Trophoblast cell (in vitro differentiated cells and primary cell): ENCODE results near the gene UHRF1.
"Not testable (repeated sequence)": the region's sequence is repeated elsewhere in the genome, so short reads cannot be mapped to it uniquely, and the experiment has no call there.

Source experiments
- DNase-seq, 2 donors: peaks; one replicate each; pipeline ENCODE4 v3.0.0-alpha.2; 2016
- H2AFZ ChIP-seq: 2 replicates; pipeline ENCODE4 v1.6.1; 2013; ENCODE audit warnings: low read length, moderate library complexity, mild to moderate bottlenecking; ENCODE audit not compliant: insufficient read depth, poor library complexity
- H2AK5ac ChIP-seq: 2 replicates; pipeline ENCODE4 v1.6.1; 2013; ENCODE audit warnings: mild to moderate bottlenecking, low read length
- H2BK120ac ChIP-seq: 2 replicates; pipeline ENCODE4 v1.6.1; 2013; ENCODE audit warnings: low read length, mild to moderate bottlenecking, moderate library complexity; ENCODE audit not compliant: insufficient read depth, poor library complexity
- H2BK12ac ChIP-seq: 2 replicates; pipeline ENCODE4 v1.6.1; 2013; ENCODE audit warnings: mild to moderate bottlenecking, low read length, moderate library complexity
- H2BK5ac ChIP-seq: 2 replicates; pipeline ENCODE4 v1.6.1; 2013; ENCODE audit warnings: low read length, low read depth, moderate library complexity, mild to moderate bottlenecking; ENCODE audit not compliant: poor library complexity
- H3K14ac ChIP-seq: 2 replicates; pipeline ENCODE4 v1.6.1; 2013; ENCODE audit warnings: mild to moderate bottlenecking, low read length
- H3K18ac ChIP-seq: 2 replicates; pipeline ENCODE4 v1.6.1; 2013; ENCODE audit warnings: mild to moderate bottlenecking, low read length
- H3K23ac ChIP-seq: 2 replicates; pipeline ENCODE4 v1.6.1; 2013; ENCODE audit warnings: low read length
- H3K27ac ChIP-seq: 2 replicates; pipeline ENCODE4 v1.5.1; 2013; ENCODE audit warnings: low read depth, mild to moderate bottlenecking, inconsistent platforms, low read length, moderate library complexity
- H3K27me3 ChIP-seq: 2 replicates; pipeline ENCODE4 v1.6.1; 2013; ENCODE audit warnings: inconsistent platforms, mild to moderate bottlenecking, low read length, moderate library complexity; ENCODE audit not compliant: insufficient read depth
- H3K36me3 ChIP-seq, 2 experiments: 1 replicate in 1 of 2; 2 replicates in 1 of 2; pipeline ENCODE4 v1.6.1; 2013; ENCODE audit warnings: low read length in 2 of 2, mild to moderate bottlenecking in 2 of 2, moderate library complexity in 1 of 2; ENCODE audit not compliant: insufficient read depth in 2 of 2, control insufficient read depth in 1 of 2
- H3K4ac ChIP-seq: 2 replicates; pipeline ENCODE4 v1.6.1; 2013; ENCODE audit warnings: low read depth, mild to moderate bottlenecking, low read length, moderate library complexity
- H3K4me1 ChIP-seq, 2 experiments: 1 replicate in 1 of 2; 2 replicates in 1 of 2; pipeline ENCODE4 v1.6.1; 2013; ENCODE audit warnings: low read length in 2 of 2, mild to moderate bottlenecking in 2 of 2, moderate library complexity in 1 of 2; ENCODE audit not compliant: insufficient read depth in 2 of 2, control insufficient read depth in 1 of 2
- H3K4me2 ChIP-seq: 2 replicates; pipeline ENCODE4 v1.6.1; 2013; ENCODE audit warnings: inconsistent platforms, mild to moderate bottlenecking, low read length, moderate library complexity
- H3K4me3 ChIP-seq: 2 replicates; pipeline ENCODE4 v1.5.1; 2013; ENCODE audit warnings: mild to moderate bottlenecking, low read depth, low read length, inconsistent platforms
- H3K79me1 ChIP-seq: one replicate; pipeline ENCODE4 v1.6.1; 2013; ENCODE audit warnings: low read length
- H3K79me2 ChIP-seq: 2 replicates; pipeline ENCODE4 v1.6.1; 2013; ENCODE audit warnings: low read length, mild to moderate bottlenecking; ENCODE audit not compliant: control insufficient read depth, insufficient read depth, poor library complexity
- H3K9ac ChIP-seq: 2 replicates; pipeline ENCODE4 v1.6.1; 2013; ENCODE audit warnings: mild to moderate bottlenecking, low read length
- H3K9me3 ChIP-seq: 2 replicates; pipeline ENCODE4 v1.6.1; 2013; ENCODE audit warnings: low read depth, mild to moderate bottlenecking, control low read depth, inconsistent platforms, low read length; ENCODE audit not compliant: insufficient read depth
- H4K12ac ChIP-seq: 2 replicates; pipeline ENCODE4 v1.6.1; 2013; ENCODE audit warnings: low read depth, mild to moderate bottlenecking, low read length, moderate library complexity
- H4K8ac ChIP-seq: 2 replicates; pipeline ENCODE4 v1.6.1; 2013; ENCODE audit warnings: low read depth, mild to moderate bottlenecking, low read length, moderate library complexity
- H4K91ac ChIP-seq: one replicate; pipeline ENCODE4 v1.6.1; 2013; ENCODE audit warnings: low read depth, mild to moderate bottlenecking, low read length, moderate library complexity
- WGBS: extraction: QIAGEN DNeasy Blood & Tissue Kit; methylation state at CpG from one replicate; pipeline ENCODE4 v1.1.7; 2013; ENCODE audit warnings: missing lambda C conversion rate; ENCODE audit not compliant: insufficient read length, insufficient coverage; ENCODE audit errors: extremely low coverage; 5-methylcytosine and 5-hydroxymethylcytosine counted together

Gene UHRF1

GRCh38 chr19:4882874-4883273 lies 26.4 kb upstream of the UHRF1 start:
- H4K8ac ChIP-seq, H3K14ac ChIP-seq, H3K23ac ChIP-seq, H3K4me3 ChIP-seq, H2AK5ac ChIP-seq, H2BK120ac ChIP-seq, H3K4me1 ChIP-seq, H3K9me3 ChIP-seq, H2AFZ ChIP-seq, H2BK12ac ChIP-seq, H3K79me2 ChIP-seq, H3K79me1 ChIP-seq, H3K36me3 ChIP-seq, H3K27me3 ChIP-seq, H3K4me2 ChIP-seq, H3K27ac ChIP-seq, H4K12ac ChIP-seq, H2BK5ac ChIP-seq, H3K4ac ChIP-seq, H3K9ac ChIP-seq, DNase-seq, H3K18ac ChIP-seq, H4K91ac ChIP-seq: not testable (repeated sequence)
- WGBS: no CpG with 5 or more reads among the region's 6 CpGs

- not testable (repeated sequence) for H3K9me3 ChIP-seq, H3K27ac ChIP-seq, H3K4me1 ChIP-seq, H3K79me1 ChIP-seq, H3K18ac ChIP-seq, H2AK5ac ChIP-seq, H4K12ac ChIP-seq, DNase-seq, H4K8ac ChIP-seq, H3K4me2 ChIP-seq, H3K9ac ChIP-seq, H4K91ac ChIP-seq, H3K4ac ChIP-seq, H3K79me2 ChIP-seq, H3K36me3 ChIP-seq, H3K27me3 ChIP-seq, H2BK120ac ChIP-seq, H3K4me3 ChIP-seq, H2BK5ac ChIP-seq, H2BK12ac ChIP-seq, H2AFZ ChIP-seq, H3K23ac ChIP-seq, H3K14ac ChIP-seq
- no CpG with 5 or more reads among the region's 6 CpGs for WGBS
Measured at GRCh38 chr19:4884993-4885392, 24.3 kb upstream of the UHRF1 start.

- not testable (repeated sequence) for H3K18ac ChIP-seq, H2BK5ac ChIP-seq, H2BK12ac ChIP-seq, H3K9ac ChIP-seq, H3K23ac ChIP-seq, H2AFZ ChIP-seq, H3K79me1 ChIP-seq, H3K14ac ChIP-seq, H3K4ac ChIP-seq, H4K12ac ChIP-seq, H2BK120ac ChIP-seq, H4K8ac ChIP-seq, H3K4me2 ChIP-seq, H3K9me3 ChIP-seq, H3K27ac ChIP-seq, H3K79me2 ChIP-seq, H3K4me3 ChIP-seq, H4K91ac ChIP-seq, H3K4me1 ChIP-seq, H3K27me3 ChIP-seq, H2AK5ac ChIP-seq, H3K36me3 ChIP-seq, DNase-seq
- whole genome bisulfite sequencing: no CpG with 5 or more reads among the region's 6 CpGs
Measured at GRCh38 chr19:4887803-4888202, 21.5 kb upstream of the UHRF1 start.

- Histone ChIP-seq H3K4me3 (no peak overlapping the region), H2BK12ac (no peak overlapping the region), H3K36me3 (no peaks in the 10 kb centered on the region), H2AK5ac (no peak overlapping the region), H3K79me1 (no peaks in the 10 kb centered on the region), H2BK120ac (no peak overlapping the region), H4K91ac (no peak overlapping the region), H3K18ac (no peak overlapping the region), H3K79me2 (no peaks in the 10 kb centered on the region), H3K4ac (no peak overlapping the region), H3K4me2 (no peak overlapping the region), H3K4me1 (no peaks in the 10 kb centered on the region), H3K27ac (no peak overlapping the region), H2BK5ac (no peak overlapping the region), H3K27me3 (no peaks in the 10 kb centered on the region), H4K8ac (no peak overlapping the region), H3K23ac (no peak overlapping the region), H3K9ac (no peak overlapping the region), H2AFZ (no peak overlapping the region), H3K9me3 (peaks cover 2% of the 10 kb centered on the region), H4K12ac (no peak overlapping the region), H3K14ac (no peak overlapping the region)
- no peak for DNase-seq
- WGBS: no CpG with 5 or more reads among the region's 14 CpGs
Measured at GRCh38 chr19:4889034-4889815, 20.1 kb upstream of the UHRF1 start.
